Measurements from ENCODE around the gene ROR1. TPM values are rescaled to one million over a fixed set of nuclear protein-coding genes. Genes with fewer than 3 reads are reported as not detected.
A peak's percentile ranks its signal among the peaks of the same experiment; 100 is the strongest.

The ROR1 gene
- total and polyA plus RNA-seq, 4 experiments from 2014 or later = not detected

GRCh38 chr1:63971557-63971956 is 197.7 kb downstream of the ROR1 start:
- Histone ChIP-seq H3K36me3 (ENCODE audit: insufficient read depth, low read length) (no peaks in the 10 kb centered on the region), H3K9me3 (ENCODE audit: control insufficient read depth in 1 of 2, low read length in 2 of 2) (no peaks in the 10 kb centered on the region), H3K27me3 (ENCODE audit: insufficient read depth, low read length) (no peaks in the 10 kb centered on the region), H3K4me1 (ENCODE audit: insufficient read depth, low read length) (no peaks in the 10 kb centered on the region), H3K4me3 (ENCODE audit: low read length in 2 of 2) (no peak overlapping the region), H3K27ac (ENCODE audit: low read depth, low read length) (no peak overlapping the region)
- Mint-ChIP-seq H3K36me3 (no peaks in the 10 kb centered on the region), H3K27me3 (peaks cover 13 to 14% of the 10 kb centered on the region in 2 donors), H3K27ac (no peak overlapping the region), H3K4me3 (no peak overlapping the region), H3K4me1 (no peaks in the 10 kb centered on the region), H3K9me3 (peaks cover 0 to 2% (median 0%) of the 10 kb centered on the region in 8 donors)
- POLR2A ChIA-PET (ENCODE audit: partially characterized antibody) = no interaction called here
- intact Hi-C loops (cut with micrococcal nuclease) = no loop called here
- DNase-seq = no peak
- CTCF ChIA-PET (ENCODE audit: partially characterized antibody) = no interaction called here

DNA sequence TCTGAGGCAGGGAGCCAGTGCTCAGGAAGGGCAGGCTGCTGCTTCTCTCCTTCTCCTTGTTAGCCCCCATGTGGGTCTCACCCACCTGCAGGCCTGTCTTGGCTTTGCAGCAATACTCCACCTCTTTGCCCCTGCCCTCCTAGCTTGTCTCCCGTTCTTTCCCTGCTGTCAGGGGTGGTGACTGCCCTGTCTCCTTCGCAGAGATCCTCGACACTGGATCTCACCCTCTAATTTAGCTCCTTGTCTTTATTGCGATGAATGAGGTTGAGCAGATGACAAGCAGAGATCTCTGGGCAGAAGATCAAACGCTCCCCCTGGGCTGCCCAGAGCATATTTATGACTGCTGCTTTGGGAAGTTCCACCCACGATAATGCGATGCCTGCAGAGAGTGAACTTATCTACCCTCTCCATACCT is 199.2 kb downstream of the ROR1 start:
- intact Hi-C loops (cut with micrococcal nuclease) = no loop called here
- no peaks in the 10 kb centered on the region for H3K4me1 ChIP-seq (ENCODE audit: insufficient read depth, low read length)
- Mint-ChIP-seq H3K9me3 (peaks cover 0 to 2% (median 0%) of the 10 kb centered on the region in 8 donors), H3K4me1 (no peaks in the 10 kb centered on the region), H3K36me3 (no peaks in the 10 kb centered on the region), H3K4me3 (no peak overlapping the region), H3K27me3 (peaks cover 11 to 14% of the 10 kb centered on the region in 2 donors), H3K27ac (peak overlapping the region in 1 of 7 donors; percentile 28)
- ChIA-PET POLR2A (ENCODE audit: partially characterized antibody) (no interaction called here), CTCF (ENCODE audit: partially characterized antibody) (no interaction called here)
- no peaks in the 10 kb centered on the region for H3K27me3 ChIP-seq (ENCODE audit: insufficient read depth, low read length)
- no peaks in the 10 kb centered on the region for H3K9me3 ChIP-seq (ENCODE audit: control insufficient read depth in 1 of 2, low read length in 2 of 2)
- no peak overlapping the region for H3K4me3 ChIP-seq (ENCODE audit: low read length in 2 of 2)
- DNase-seq = no peak
- H3K27ac ChIP-seq (ENCODE audit: low read depth, low read length) = no peak overlapping the region
- H3K36me3 ChIP-seq (ENCODE audit: insufficient read depth, low read length) = no peaks in the 10 kb centered on the region

DNA sequence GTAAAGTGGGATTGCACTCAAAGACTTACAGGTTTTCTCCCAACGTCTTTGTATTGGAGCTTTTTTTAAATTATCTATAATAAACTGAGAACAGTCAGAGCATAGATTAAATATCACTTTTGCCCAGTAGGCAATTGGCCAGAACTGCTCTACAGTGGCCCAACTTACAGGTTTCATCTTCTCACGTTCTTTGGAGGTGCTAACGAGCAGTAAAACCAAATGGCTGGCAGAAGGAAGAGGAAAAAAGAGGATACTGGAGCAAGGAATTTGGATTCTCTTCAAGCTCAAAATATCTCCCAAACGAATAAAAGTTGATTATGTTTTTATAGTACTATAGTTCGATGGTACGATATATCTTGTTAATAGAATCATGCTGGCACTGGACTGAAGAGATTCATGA is 201.1 kb downstream of the ROR1 start:
- Mint-ChIP-seq H3K27ac (no peak overlapping the region), H3K27me3 (peaks cover 6 to 7% of the 10 kb centered on the region in 2 donors), H3K36me3 (no peaks in the 10 kb centered on the region), H3K9me3 (no peaks in the 10 kb centered on the region), H3K4me1 (no peaks in the 10 kb centered on the region), H3K4me3 (no peak overlapping the region)
- POLR2A ChIA-PET (ENCODE audit: partially characterized antibody) = no interaction called here
- no peaks in the 10 kb centered on the region for H3K4me1 ChIP-seq (ENCODE audit: insufficient read depth, low read length)
- no peaks in the 10 kb centered on the region for H3K27me3 ChIP-seq (ENCODE audit: insufficient read depth, low read length)
- CTCF ChIA-PET (ENCODE audit: partially characterized antibody) = interaction anchor here (0.8 kb wide), 1 partner anchor 9 kb away, joined by 3 read pairs; no protein-coding TSS in a partner anchor
- H3K9me3 ChIP-seq (ENCODE audit: control insufficient read depth in 1 of 2, low read length in 2 of 2) = no peaks in the 10 kb centered on the region
- no peaks in the 10 kb centered on the region for H3K36me3 ChIP-seq (ENCODE audit: insufficient read depth, low read length)
- intact Hi-C loops (cut with micrococcal nuclease) = no loop called here
- DNase-seq = no peak
- H3K4me3 ChIP-seq (ENCODE audit: low read length in 2 of 2) = no peak overlapping the region
- H3K27ac ChIP-seq (ENCODE audit: low read depth, low read length) = no peak overlapping the region

- no peaks in the 10 kb centered on the region for H3K27me3 ChIP-seq (ENCODE audit: insufficient read depth, low read length)
- Mint-ChIP-seq H3K27me3 (peaks cover 5 to 7% of the 10 kb centered on the region in 2 donors), H3K27ac (no peak overlapping the region)
Measured at GRCh38 chr1:63975481-63975880, 201.7 kb downstream of the ROR1 start.

GRCh38 chr1:63976006-63976405 is 202.2 kb downstream of the ROR1 start:
- H3K27me3 Mint-ChIP-seq = peaks cover 5 to 7% of the 10 kb centered on the region in 2 donors
- no peaks in the 10 kb centered on the region for H3K9me3 Mint-ChIP-seq
- Histone ChIP-seq H3K9me3 (ENCODE audit: control insufficient read depth in 1 of 2, low read length in 2 of 2) (no peaks in the 10 kb centered on the region), H3K27me3 (ENCODE audit: insufficient read depth, low read length) (no peaks in the 10 kb centered on the region), H3K27ac (ENCODE audit: low read depth, low read length) (no peak overlapping the region), H3K4me1 (ENCODE audit: insufficient read depth, low read length) (no peaks in the 10 kb centered on the region), H3K36me3 (ENCODE audit: insufficient read depth, low read length) (no peaks in the 10 kb centered on the region), H3K4me3 (ENCODE audit: low read length in 2 of 2) (no peak overlapping the region)
- no peak for DNase-seq
- intact Hi-C loops (cut with micrococcal nuclease) = no loop called here
- H3K27ac Mint-ChIP-seq = no peak overlapping the region
- H3K4me3 Mint-ChIP-seq = no peak overlapping the region
- ChIA-PET POLR2A (ENCODE audit: partially characterized antibody) (no interaction called here), CTCF (ENCODE audit: partially characterized antibody) (no interaction called here)
- no peaks in the 10 kb centered on the region for H3K4me1 Mint-ChIP-seq
- H3K36me3 Mint-ChIP-seq = no peaks in the 10 kb centered on the region

More at GRCh38 chr1:63975481-63975880, 201.7 kb downstream of the ROR1 start:
- ChIA-PET CTCF (ENCODE audit: partially characterized antibody) (interaction anchor here (0.8 kb wide), 1 partner anchor 9 kb away, joined by 3 read pairs; no protein-coding TSS in a partner anchor), POLR2A (ENCODE audit: partially characterized antibody) (no interaction called here)
- H3K27ac ChIP-seq (ENCODE audit: low read depth, low read length) = no peak overlapping the region
- intact Hi-C loops (cut with micrococcal nuclease) = no loop called here
- no peak overlapping the region for H3K4me3 Mint-ChIP-seq
- DNase-seq = no peak
- no peak overlapping the region for H3K4me3 ChIP-seq (ENCODE audit: low read length in 2 of 2)
- no peaks in the 10 kb centered on the region for H3K36me3 Mint-ChIP-seq
- no peaks in the 10 kb centered on the region for H3K4me1 ChIP-seq (ENCODE audit: insufficient read depth, low read length)
- H3K36me3 ChIP-seq (ENCODE audit: insufficient read depth, low read length) = no peaks in the 10 kb centered on the region
- no peaks in the 10 kb centered on the region for H3K4me1 Mint-ChIP-seq
- no peaks in the 10 kb centered on the region for H3K9me3 ChIP-seq (ENCODE audit: control insufficient read depth in 1 of 2, low read length in 2 of 2)
- no peaks in the 10 kb centered on the region for H3K9me3 Mint-ChIP-seq

GRCh38 chr1:63977466-63977865 is 203.6 kb downstream of the ROR1 start:
- no peaks in the 10 kb centered on the region for H3K9me3 Mint-ChIP-seq
- Histone ChIP-seq H3K27ac (ENCODE audit: low read depth, low read length) (no peak overlapping the region), H3K9me3 (ENCODE audit: control insufficient read depth in 1 of 2, low read length in 2 of 2) (no peaks in the 10 kb centered on the region), H3K4me3 (ENCODE audit: low read length in 2 of 2) (no peak overlapping the region), H3K27me3 (ENCODE audit: insufficient read depth, low read length) (no peaks in the 10 kb centered on the region), H3K4me1 (ENCODE audit: insufficient read depth, low read length) (no peaks in the 10 kb centered on the region), H3K36me3 (ENCODE audit: insufficient read depth, low read length) (no peaks in the 10 kb centered on the region)
- no peak for DNase-seq
- H3K27me3 Mint-ChIP-seq = peaks cover 5 to 7% of the 10 kb centered on the region in 2 donors
- no peaks in the 10 kb centered on the region for H3K4me1 Mint-ChIP-seq
- H3K36me3 Mint-ChIP-seq = no peaks in the 10 kb centered on the region
- intact Hi-C loops (cut with micrococcal nuclease) = no loop called here
- CTCF ChIA-PET (ENCODE audit: partially characterized antibody) = no interaction called here
- POLR2A ChIA-PET (ENCODE audit: partially characterized antibody) = no interaction called here
- no peak overlapping the region for H3K4me3 Mint-ChIP-seq
- no peak overlapping the region for H3K27ac Mint-ChIP-seq

GRCh38 chr1:63980740-63981407 is 207.1 kb downstream of the ROR1 start:
- no peak overlapping the region for H3K27ac Mint-ChIP-seq
- DNase-seq = no peak
- peaks cover 0 to 5% of the 10 kb centered on the region in 2 donors for H3K27me3 Mint-ChIP-seq
- H3K4me3 ChIP-seq (ENCODE audit: low read length in 2 of 2) = no peak overlapping the region
- H3K27ac ChIP-seq (ENCODE audit: low read depth, low read length) = no peak overlapping the region
- no peaks in the 10 kb centered on the region for H3K4me1 ChIP-seq (ENCODE audit: insufficient read depth, low read length)
- H3K36me3 Mint-ChIP-seq = no peaks in the 10 kb centered on the region
- no peaks in the 10 kb centered on the region for H3K9me3 ChIP-seq (ENCODE audit: control insufficient read depth in 1 of 2, low read length in 2 of 2)
- H3K4me3 Mint-ChIP-seq = no peak overlapping the region
- no peaks in the 10 kb centered on the region for H3K9me3 Mint-ChIP-seq
- intact Hi-C loops (cut with micrococcal nuclease) = no loop called here
- no peaks in the 10 kb centered on the region for H3K4me1 Mint-ChIP-seq
- POLR2A ChIA-PET (ENCODE audit: partially characterized antibody) = no interaction called here
- H3K27me3 ChIP-seq (ENCODE audit: insufficient read depth, low read length) = no peaks in the 10 kb centered on the region
- CTCF ChIA-PET (ENCODE audit: partially characterized antibody) = no interaction called here
- H3K36me3 ChIP-seq (ENCODE audit: insufficient read depth, low read length) = no peaks in the 10 kb centered on the region

Measured in CD4-positive, alpha-beta memory T cell (primary cell).